Activated T-cell treated with anti-CD3 and anti-CD28 coated beads for 24 hours (primary cell): ENCODE measurements around the gene CEP162.
"Not testable (repeated sequence)": the region's sequence is repeated elsewhere in the genome, so short reads cannot be mapped to it uniquely, and the experiment has no call there.

Source experiments
- DNase-seq: peaks from one replicate; pipeline ENCODE4 v3.0.0-alpha.2; 2020; ENCODE audit warnings: low read depth

The CEP162 gene

GRCh38 chr6:84086056-84086455 lies 141.4 kb downstream of the CEP162 start:
- DNase-seq = no peak

GRCh38 chr6:84084705-84085104 lies 142.7 kb downstream of the CEP162 start:
- not testable (repeated sequence) for DNase-seq

- no peak for DNase-seq
Measured at GRCh38 chr6:84082689-84083265, 144.7 kb downstream of the CEP162 start.

GRCh38 chr6:84081222-84081621 lies 146.2 kb downstream of the CEP162 start:
- no peak for DNase-seq

GRCh38 chr6:84078335-84078734 lies 149.1 kb downstream of the CEP162 start:
- no peak for DNase-seq

- no peak for DNase-seq
Measured at GRCh38 chr6:84077645-84078044, 149.8 kb downstream of the CEP162 start.

- DNase-seq = no peak
Measured at GRCh38 chr6:84074988-84075781, 152.3 kb downstream of the CEP162 start.
